ENCODE measurements around the gene CASKIN1. TPM values are rescaled to one million over a fixed set of nuclear protein-coding genes. Genes with fewer than 3 reads are reported as not detected.

CASKIN1 gene
- total RNA-seq, 1 experiment from 2014 or later, result 5.9 TPM

DNA sequence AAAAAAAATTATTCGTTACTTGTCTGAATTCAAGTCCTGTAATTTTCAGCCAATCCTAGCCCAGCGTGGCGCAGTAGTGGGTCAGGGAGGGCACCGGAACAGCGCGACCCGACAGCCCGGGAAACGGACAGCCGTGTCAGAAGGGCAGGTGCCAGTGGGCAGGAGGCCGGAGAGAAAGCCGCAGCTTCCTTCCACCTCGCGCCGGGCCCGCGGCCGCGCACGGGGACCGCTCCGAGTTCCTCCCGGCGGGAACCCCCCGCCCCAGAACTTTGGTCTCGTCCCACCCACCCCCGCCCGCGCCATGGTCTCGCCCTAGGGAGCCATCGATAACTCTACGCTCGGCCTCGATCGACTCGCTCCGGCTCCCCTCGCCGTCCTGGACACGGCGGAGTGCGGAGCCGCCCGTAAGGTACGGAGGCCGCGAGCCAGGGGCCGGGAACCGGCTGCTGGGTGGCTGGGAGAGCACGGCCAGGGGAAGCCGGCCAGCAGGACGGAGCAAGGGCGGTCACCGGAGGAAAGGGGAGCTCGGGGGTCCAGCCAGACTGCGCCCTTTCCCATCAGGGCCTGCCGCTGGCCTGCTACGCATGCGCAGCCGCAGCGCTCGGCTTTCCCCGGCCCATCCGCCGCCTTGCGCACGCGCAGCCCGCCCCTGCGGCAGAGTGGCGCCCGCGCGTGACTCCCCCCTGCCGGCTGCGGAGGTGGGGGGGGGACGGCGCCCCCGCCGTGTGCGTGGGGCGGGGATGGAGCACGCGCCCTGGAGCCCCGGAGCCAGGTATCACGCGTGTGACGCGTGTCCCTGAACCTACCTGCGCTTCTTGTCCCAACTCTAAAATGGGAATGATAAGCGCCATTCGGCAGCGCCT lies 8.9 kb upstream of the CASKIN1 start, which contains the start of gene MLST8 (continued):
- no peak for TF ChIP-seq FOSL1 (IDR thresholded peaks at IDR 0.05; ENCODE audit: low read depth)
- peak; percentile 87 for TF ChIP-seq POLR2AphosphoS5 (IDR thresholded peaks at IDR 0.05; ENCODE audit: low read depth, low read length)
- TF ChIP-seq SP1 (IDR thresholded peaks at IDR 0.05; ENCODE audit: low read depth), result peak; percentile 2; the same call in 1 of the 2 replicates
- no peak for TF ChIP-seq EZH2phosphoT487 (IDR thresholded peaks at IDR 0.05; ENCODE audit: borderline replicate concordance)
- TF ChIP-seq POLR2A (IDR thresholded peaks at IDR 0.05; ENCODE audit: borderline replicate concordance, extremely low read depth, insufficient read depth, insufficient read length), result peak; percentile 43
- TF ChIP-seq ZNF274 (IDR thresholded peaks at IDR 0.05; ENCODE audit: low read depth, low read length), result no peak
- TF ChIP-seq EZH2 (IDR thresholded peaks at IDR 0.05), result no peak
- TF ChIP-seq EGR1 (IDR thresholded peaks at IDR 0.05; ENCODE audit: low read depth), result peak; percentile 75
- TF ChIP-seq, protein P1, sequence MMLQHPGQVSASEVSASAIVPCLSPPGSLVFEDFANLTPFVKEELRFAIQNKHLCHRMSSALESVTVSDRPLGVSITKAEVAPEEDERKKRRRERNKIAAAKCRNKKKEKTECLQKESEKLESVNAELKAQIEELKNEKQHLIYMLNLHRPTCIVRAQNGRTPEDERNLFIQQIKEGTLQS (IDR thresholded peaks at IDR 0.05), result no peak
- no peak for TF ChIP-seq ELF1 (IDR thresholded peaks at IDR 0.05; ENCODE audit: borderline replicate concordance, low read depth)
- TF ChIP-seq YY1 (IDR thresholded peaks at IDR 0.05; ENCODE audit: extremely low read depth, insufficient replicate concordance, low read depth, low read length), result peak; percentile 80
- TF ChIP-seq, protein P2, sequence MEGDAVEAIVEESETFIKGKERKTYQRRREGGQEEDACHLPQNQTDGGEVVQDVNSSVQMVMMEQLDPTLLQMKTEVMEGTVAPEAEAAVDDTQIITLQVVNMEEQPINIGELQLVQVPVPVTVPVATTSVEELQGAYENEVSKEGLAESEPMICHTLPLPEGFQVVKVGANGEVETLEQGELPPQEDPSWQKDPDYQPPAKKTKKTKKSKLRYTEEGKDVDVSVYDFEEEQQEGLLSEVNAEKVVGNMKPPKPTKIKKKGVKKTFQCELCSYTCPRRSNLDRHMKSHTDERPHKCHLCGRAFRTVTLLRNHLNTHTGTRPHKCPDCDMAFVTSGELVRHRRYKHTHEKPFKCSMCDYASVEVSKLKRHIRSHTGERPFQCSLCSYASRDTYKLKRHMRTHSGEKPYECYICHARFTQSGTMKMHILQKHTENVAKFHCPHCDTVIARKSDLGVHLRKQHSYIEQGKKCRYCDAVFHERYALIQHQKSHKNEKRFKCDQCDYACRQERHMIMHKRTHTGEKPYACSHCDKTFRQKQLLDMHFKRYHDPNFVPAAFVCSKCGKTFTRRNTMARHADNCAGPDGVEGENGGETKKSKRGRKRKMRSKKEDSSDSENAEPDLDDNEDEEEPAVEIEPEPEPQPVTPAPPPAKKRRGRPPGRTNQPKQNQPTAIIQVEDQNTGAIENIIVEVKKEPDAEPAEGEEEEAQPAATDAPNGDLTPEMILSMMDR (IDR thresholded peaks at IDR 0.05 in 2 of 3, conservative IDR thresholded peaks at IDR 0.05 in 1 of 3; ENCODE audit: borderline replicate concordance in 1 of 3, insufficient read depth in 1 of 3, low read depth in 2 of 3, low read length in 2 of 3), result 0 out of 6 replicates have a peak, but pooled peaks of 2 of the 3 experiments have one; percentile 10 to 13
- TF ChIP-seq, protein P3, sequence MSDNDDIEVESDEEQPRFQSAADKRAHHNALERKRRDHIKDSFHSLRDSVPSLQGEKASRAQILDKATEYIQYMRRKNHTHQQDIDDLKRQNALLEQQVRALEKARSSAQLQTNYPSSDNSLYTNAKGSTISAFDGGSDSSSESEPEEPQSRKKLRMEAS (IDR thresholded peaks at IDR 0.05), result peak; percentile 71
- 0 out of 2 replicates have a peak, but pooled peaks have one; percentile 54 for TF ChIP-seq SIN3A (IDR thresholded peaks at IDR 0.05; ENCODE audit: low read depth)
- no peak for TF ChIP-seq RAD21 (IDR thresholded peaks at IDR 0.05; ENCODE audit: low read depth)
